IMR-90 (cell line): ENCODE measurements around the gene HES4. TPM values are rescaled to one million over a fixed set of nuclear protein-coding genes. Genes with fewer than 3 reads are reported as not detected.

ENCODE experiments used
- ATAC-seq: fragments of 200-7000 bp; cut with Tn5 transposase; 2 replicates; pipeline ENCODE4 v1.9.1; 2020; ENCODE audit warnings: low read depth, mild to moderate bottlenecking, moderate library complexity
- BruUV-seq: library from RNA; stranded (reverse); fragments of 400-500 nt; replicated peaks from 2 replicates; lab custom pipeline; 2021; lab: Mats Ljungman, UMichigan
- CTCF ChIA-PET: fragments of 300-600 bp; formaldehyde crosslinking; extraction: SDS; loops from one replicate; lab custom pipeline; 2021; ENCODE audit warnings: antibody characterized with exemption; lab: Yijun Ruan, JAX
- POLR2A ChIA-PET: fragments of 300-600 bp; sonication (Branson Sonifier 250); formaldehyde crosslinking; loops from one replicate; lab custom pipeline; 2022; ENCODE audit warnings: antibody characterized with exemption; ENCODE audit not compliant: unreplicated experiment; lab: Charles Lee
- DNase-seq: peaks from one replicate; pipeline ENCODE4 v3.0.0; 2013
- H2AFZ ChIP-seq: replicated peaks from 2 replicates; pipeline ENCODE3; 2013; ENCODE audit warnings: low read length, mild to moderate bottlenecking; ENCODE audit not compliant: poor library complexity
- H2AK5ac ChIP-seq: 2 replicates; pipeline ENCODE4 v1.6.1; 2013; ENCODE audit warnings: low read depth, low read length, inconsistent platforms
- H2AK9ac ChIP-seq: replicated peaks from 2 replicates; pipeline ENCODE3; 2013; ENCODE audit warnings: mild to moderate bottlenecking, low read depth, low read length, moderate library complexity; ENCODE audit not compliant: poor library complexity
- H2BK120ac ChIP-seq: 2 replicates; pipeline ENCODE4 v1.6.1; 2013; ENCODE audit warnings: low read depth, low read length, inconsistent platforms
- H2BK15ac ChIP-seq: 3 replicates; pipeline ENCODE4 v1.6.1; 2013; ENCODE audit warnings: low read depth, low read length, inconsistent platforms
- H2BK20ac ChIP-seq: 2 replicates; pipeline ENCODE4 v1.6.1; 2013; ENCODE audit warnings: low read depth, mild to moderate bottlenecking, inconsistent platforms, low read length, moderate library complexity
- H2BK5ac ChIP-seq: 2 replicates; pipeline ENCODE4 v1.6.1; 2013; ENCODE audit warnings: mild to moderate bottlenecking, low read depth, low read length, inconsistent platforms; ENCODE audit not compliant: poor library complexity, severe bottlenecking
- H3K14ac ChIP-seq: replicated peaks from 2 replicates; pipeline ENCODE4 v1.6.1; 2013; ENCODE audit warnings: low read depth, low read length, inconsistent platforms
- H3K18ac ChIP-seq: 2 replicates; pipeline ENCODE4 v1.6.1; 2013; ENCODE audit warnings: low read depth, low read length, control low read depth
- H3K23ac ChIP-seq: 2 replicates; pipeline ENCODE4 v1.6.1; 2013; ENCODE audit warnings: low read depth, low read length, inconsistent platforms
- H3K27ac ChIP-seq: 2 replicates; pipeline ENCODE4 v1.5.1; 2013; ENCODE audit warnings: mild to moderate bottlenecking, control low read depth, low read length; ENCODE audit not compliant: insufficient read depth
- H3K27me3 ChIP-seq: 2 replicates; pipeline ENCODE4 v1.6.1; 2013; ENCODE audit warnings: low read length; ENCODE audit not compliant: control insufficient read depth, insufficient read depth
- H3K36me3 ChIP-seq: 2 replicates; pipeline ENCODE4 v1.6.1; 2013; ENCODE audit warnings: low read length, mixed read lengths; ENCODE audit not compliant: control insufficient read depth, insufficient read depth
- H3K4ac ChIP-seq: 2 replicates; pipeline ENCODE4 v1.6.1; 2013; ENCODE audit warnings: low read depth, low read length, inconsistent platforms
- H3K4me1 ChIP-seq: 2 replicates; pipeline ENCODE4 v1.6.1; 2013; ENCODE audit warnings: low read length, mixed read lengths; ENCODE audit not compliant: control insufficient read depth, insufficient read depth
- H3K4me2 ChIP-seq: 2 replicates; pipeline ENCODE4 v1.6.1; 2013; ENCODE audit warnings: low read depth, mild to moderate bottlenecking, control low read depth, low read length, moderate library complexity
- H3K4me3 ChIP-seq: 2 replicates; pipeline ENCODE4 v1.5.1; 2013; ENCODE audit warnings: low read depth, mild to moderate bottlenecking, control low read depth, low read length, moderate library complexity; ENCODE audit not compliant: insufficient read depth
- H3K56ac ChIP-seq: 2 replicates; pipeline ENCODE4 v1.6.1; 2013; ENCODE audit warnings: low read length, inconsistent platforms; ENCODE audit not compliant: insufficient read depth; ENCODE audit errors: extremely low read depth
- H3K79me1 ChIP-seq, 2 experiments: 2 replicates each; pipeline ENCODE4 v1.6.1; 2013; ENCODE audit warnings: low read length in 2 of 2, inconsistent platforms in 1 of 2, low read depth in 1 of 2
- H3K9ac ChIP-seq: 2 replicates; pipeline ENCODE4 v1.6.1; 2013; ENCODE audit warnings: low read depth, low read length, control low read depth
- H3K9me1 ChIP-seq: 2 replicates; pipeline ENCODE4 v1.6.1; 2013; ENCODE audit warnings: low read length, inconsistent platforms; ENCODE audit not compliant: insufficient read depth
- H3K9me3 ChIP-seq: 2 replicates; pipeline ENCODE4 v1.6.1; 2013; ENCODE audit warnings: low read length; ENCODE audit not compliant: control insufficient read depth, insufficient read depth
- H4K20me1 ChIP-seq: 2 replicates; pipeline ENCODE4 v1.6.1; 2013; ENCODE audit warnings: low read length, inconsistent platforms; ENCODE audit not compliant: insufficient read depth
- H4K5ac ChIP-seq: 2 replicates; pipeline ENCODE4 v1.6.1; 2013; ENCODE audit warnings: mild to moderate bottlenecking, low read depth, low read length, control low read depth
- H4K8ac ChIP-seq, 2 experiments: 2 replicates each; pipeline ENCODE4 v1.6.1; 2013; ENCODE audit warnings: low read depth in 2 of 2, low read length in 2 of 2, control low read depth in 1 of 2, inconsistent platforms in 1 of 2
- H4K91ac ChIP-seq: 2 replicates; pipeline ENCODE4 v1.6.1; 2013; ENCODE audit warnings: low read depth, low read length, inconsistent platforms; ENCODE audit not compliant: insufficient read depth
- POLR2A ChIP-seq: IDR thresholded peaks from 2 replicates; pipeline ENCODE4 v1.6.1; 2012; ENCODE audit warnings: mild to moderate bottlenecking, low read depth, low read length
- RFX5 ChIP-seq: IDR thresholded peaks from 2 replicates; pipeline ENCODE4 v1.8.0; 2012; ENCODE audit warnings: low read depth, mild to moderate bottlenecking, low read length, moderate library complexity
- WGBS, 2 experiments: methylation state at CpG; one replicate each; pipeline versions ENCODE4 v1.1.5 to v1.1.7; 2013; ENCODE audit warnings: missing lambda C conversion rate in 2 of 2; ENCODE audit not compliant: insufficient read length in 1 of 2; ENCODE audit errors: extremely low coverage in 2 of 2; 5-methylcytosine and 5-hydroxymethylcytosine counted together
- dilution Hi-C: fragments of 300-500 bp; cut with HindIII; formaldehyde crosslinking; loops from one replicate; pipeline ENCODE4 v1.14.3; 2018; ENCODE audit warnings: low sequenced_read_pairs; ENCODE audit not compliant: unreplicated experiment
- in situ Hi-C: fragments of 300-500 bp; cut with MboI; formaldehyde crosslinking; loops from 3 replicates; pipeline ENCODE4 v1.14.3; 2019; ENCODE audit warnings: low sequenced_read_pairs, inconsistent platforms, mixed read lengths
- intact Hi-C: fragments of 100-400 bp; cut with micrococcal nuclease; formaldehyde crosslinking; loops from 2 replicates; pipeline ENCODE4 v1.10.0; 2022
- polyA plus RNA-seq, 3 experiments: library from polyadenylated mRNA; depleted of rRNA; stranded (reverse); fragments of >200 nt; gene quantifications; 2 replicates each; pipeline ENCODE4 v1.2.3, GENCODE V29; 2012; ENCODE audit warnings: low replicate concordance in 1 of 3
- total RNA-seq: library from RNA; depleted of rRNA; stranded (reverse); fragments of >200 nt; gene quantifications from 2 replicates; pipeline ENCODE4 v1.2.3, GENCODE V29; 2012

HES4 gene
- total and polyA plus RNA-seq, 2 of the 4 experiments (the other 2 are of a cell fraction): 1.4 to 11.7 TPM

DNA sequence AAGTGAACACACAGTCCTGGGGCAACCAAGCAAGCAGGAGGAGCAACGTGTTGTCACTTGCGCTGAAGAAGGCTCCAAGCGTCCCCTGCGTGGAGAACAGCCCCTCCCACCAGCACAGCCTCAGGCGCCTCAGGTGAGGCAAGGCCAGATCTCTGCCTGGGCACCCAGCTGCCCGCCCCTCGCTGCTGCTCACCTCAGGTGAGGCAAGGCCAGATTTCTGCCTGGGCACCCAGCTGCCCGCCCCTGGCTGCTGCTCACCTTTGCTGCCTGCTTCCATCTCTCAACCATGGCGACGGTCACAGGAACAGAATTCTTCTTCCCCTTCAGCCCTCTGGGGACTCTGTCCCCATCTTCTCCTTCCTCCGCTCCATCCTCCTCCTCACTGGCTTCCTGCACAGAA lies 43.3 kb downstream of the HES4 start:
- Histone ChIP-seq H3K4me2 (no peak overlapping the region), H2AK9ac (no peak overlapping the region), H3K9me1 (0 out of 2 replicates have a peak, but pooled peaks cover 7% of the 10 kb centered on the region), H3K27ac (no peak overlapping the region), H3K36me3 (peaks cover 53% of the 10 kb centered on the region), H4K20me1 (peaks cover 20% of the 10 kb centered on the region), H3K23ac (no peak overlapping the region), H3K27me3 (no peaks in the 10 kb centered on the region), H4K91ac (no peak overlapping the region), H3K4ac (no peak overlapping the region), H4K5ac (no peak overlapping the region), H2AFZ (no peak overlapping the region), H2BK5ac (no peak overlapping the region), H3K56ac (no peak overlapping the region), H3K79me1 (peaks cover 10 to 51% of the 10 kb centered on the region in 2 experiments), H3K18ac (no peak overlapping the region), H2BK120ac (no peak overlapping the region), H3K4me3 (no peak overlapping the region), H2AK5ac (no peak overlapping the region), H3K9me3 (no peaks in the 10 kb centered on the region), H3K4me1 (peaks cover 10% of the 10 kb centered on the region), H3K9ac (no peak overlapping the region), H2BK20ac (no peak overlapping the region), H3K14ac (no peak overlapping the region), H2BK15ac (no peak overlapping the region), H4K8ac (no peak overlapping the region)
- no TSS peak for BruUV-seq
- 94% methylated on average over 7 of the region's 11 CpGs; no CpG with 5 or more reads in 1 of the 2 experiments for WGBS, 2 experiments
- POLR2A ChIA-PET: no interaction called here
- DNase-seq: no peak
- in situ Hi-C loops: loop anchor here (5.0 kb wide), 1 partner anchor 44 kb away; no protein-coding TSS in a partner anchor
- no peak for ATAC-seq
- no peak for TF ChIP-seq POLR2A
- no peak for TF ChIP-seq RFX5
- dilution Hi-C loops: no loop called here
- CTCF ChIA-PET: no interaction called here
- intact Hi-C loops: loop anchor here (5.0 kb wide), 1 partner anchor 34 kb away; the partner anchor contains the start of gene SAMD11
